GM23338 (cell line): ENCODE measurements around the gene AZU1. TPM values are rescaled to one million over a fixed set of nuclear protein-coding genes. Genes with fewer than 3 reads are reported as not detected.

Source experiments
- ETS1 ChIP-seq: IDR thresholded peaks from 2 replicates; pipeline ENCODE4 v1.6.1; 2016; ENCODE audit warnings: antibody characterized with exemption
- EZH2phosphoT487 ChIP-seq: fragments of 200-600 bp; sonication (generic); IDR thresholded peaks from one replicate; pipeline ENCODE4 v1.8.1; 2018; ENCODE audit warnings: antibody characterized with exemption; ENCODE audit not compliant: unreplicated experiment
- JUNB ChIP-seq: IDR thresholded peaks from one replicate; pipeline ENCODE4 v1.6.1; 2016; ENCODE audit warnings: antibody characterized with exemption; ENCODE audit not compliant: unreplicated experiment
- NANOG ChIP-seq: IDR thresholded peaks from 2 replicates; pipeline ENCODE4 v1.6.1; 2016; ENCODE audit warnings: antibody characterized with exemption, borderline replicate concordance
- POLR2AphosphoS5 ChIP-seq: IDR thresholded peaks from 2 replicates; pipeline ENCODE4 v1.6.1; 2016; ENCODE audit warnings: antibody characterized with exemption, low read depth
- ZNF114 ChIP-seq: fragments of 250-450 bp; sonication (Bioruptor Pico); IDR thresholded peaks from 2 replicates; pipeline ENCODE4 v1.5.0; 2020; ENCODE audit warnings: mild to moderate bottlenecking, moderate library complexity
- ZNF331 ChIP-seq: fragments of 250-450 bp; sonication (Bioruptor Pico); IDR thresholded peaks from 2 replicates; pipeline ENCODE4 v1.5.0; 2020; ENCODE audit warnings: low read depth, mild to moderate bottlenecking, moderate library complexity
- ZNF462 ChIP-seq: fragments of 250-450 bp; sonication (Bioruptor Pico); IDR thresholded peaks from 2 replicates; pipeline ENCODE4 v1.5.0; 2020; ENCODE audit warnings: mild to moderate bottlenecking, moderate library complexity
- polyA plus RNA-seq: library from polyadenylated mRNA; unstranded; fragments of >200 nt; fragmentation: Nextera tagmentation; extraction: Ambion mirVana; gene quantifications from 2 replicates; pipeline ENCODE4 v1.2.1, GENCODE V29; 2016
- total RNA-seq: library from RNA; depleted of rRNA; stranded (reverse); fragments of >200 nt; shearing (Covaris generic); gene quantifications from 2 replicates; pipeline ENCODE4 v1.2.3, GENCODE V29; 2014
- TF ChIP-seq, protein P1 (sequence below): IDR thresholded peaks from one replicate; pipeline ENCODE4 v1.6.1; 2018; ENCODE audit warnings: antibody characterized with exemption; ENCODE audit not compliant: unreplicated experiment

Gene AZU1
- total and polyA plus RNA-seq, 2 experiments from 2014 or later = 0.78 to 1.4 TPM

DNA sequence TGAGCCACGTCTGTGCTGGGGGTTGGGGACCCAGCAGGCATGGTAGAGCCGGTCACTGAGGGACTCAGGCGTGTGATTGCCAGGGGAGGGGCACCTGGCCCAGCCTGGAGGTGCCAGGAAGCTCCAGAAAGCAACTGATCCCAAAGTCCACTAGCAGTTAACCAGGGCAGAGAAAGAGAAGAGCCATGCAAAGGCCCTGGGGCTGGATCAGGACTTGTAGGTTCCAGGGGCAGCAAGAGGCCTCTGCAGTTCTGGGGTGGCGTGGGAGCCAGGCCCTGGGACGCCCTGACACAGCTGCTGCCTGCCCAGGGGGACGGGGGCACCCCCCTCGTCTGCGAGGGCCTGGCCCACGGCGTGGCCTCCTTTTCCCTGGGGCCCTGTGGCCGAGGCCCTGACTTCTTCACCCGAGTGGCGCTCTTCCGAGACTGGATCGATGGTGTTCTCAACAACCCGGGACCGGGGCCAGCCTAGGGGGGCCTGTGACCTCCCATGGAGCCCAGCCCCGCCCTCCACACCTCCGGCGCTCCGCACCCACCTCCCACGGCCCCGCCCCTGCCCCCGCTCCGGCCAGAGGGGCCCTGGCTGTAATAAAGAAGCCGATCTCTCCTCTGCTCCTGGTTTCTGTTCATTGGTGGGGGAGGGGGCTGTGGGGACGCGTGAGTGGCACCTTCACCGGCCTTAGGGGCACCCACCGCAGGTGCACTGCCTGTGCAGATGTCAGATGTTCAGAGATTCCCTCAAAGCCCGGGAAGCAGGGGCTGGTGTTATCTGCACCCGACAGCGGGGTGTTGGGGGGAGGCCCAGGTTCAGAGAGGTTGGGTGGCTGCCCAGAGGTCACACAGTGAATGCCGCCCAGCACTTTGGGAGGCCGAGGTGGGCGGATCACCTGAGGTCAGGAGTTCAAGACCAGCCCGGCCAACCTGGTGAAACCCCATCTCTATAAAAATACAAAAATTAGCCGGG lies 4.1 kb downstream of the AZU1 start (continued):
- TF ChIP-seq ZNF462 (no peak), ETS1 (no peak), JUNB (no peak), EZH2phosphoT487 (no peak), NANOG (no peak), ZNF114 (CRISPR knock-in tag) (no peak), POLR2AphosphoS5 (no peak), ZNF331 (CRISPR knock-in tag) (no peak)
- TF ChIP-seq, protein P1, sequence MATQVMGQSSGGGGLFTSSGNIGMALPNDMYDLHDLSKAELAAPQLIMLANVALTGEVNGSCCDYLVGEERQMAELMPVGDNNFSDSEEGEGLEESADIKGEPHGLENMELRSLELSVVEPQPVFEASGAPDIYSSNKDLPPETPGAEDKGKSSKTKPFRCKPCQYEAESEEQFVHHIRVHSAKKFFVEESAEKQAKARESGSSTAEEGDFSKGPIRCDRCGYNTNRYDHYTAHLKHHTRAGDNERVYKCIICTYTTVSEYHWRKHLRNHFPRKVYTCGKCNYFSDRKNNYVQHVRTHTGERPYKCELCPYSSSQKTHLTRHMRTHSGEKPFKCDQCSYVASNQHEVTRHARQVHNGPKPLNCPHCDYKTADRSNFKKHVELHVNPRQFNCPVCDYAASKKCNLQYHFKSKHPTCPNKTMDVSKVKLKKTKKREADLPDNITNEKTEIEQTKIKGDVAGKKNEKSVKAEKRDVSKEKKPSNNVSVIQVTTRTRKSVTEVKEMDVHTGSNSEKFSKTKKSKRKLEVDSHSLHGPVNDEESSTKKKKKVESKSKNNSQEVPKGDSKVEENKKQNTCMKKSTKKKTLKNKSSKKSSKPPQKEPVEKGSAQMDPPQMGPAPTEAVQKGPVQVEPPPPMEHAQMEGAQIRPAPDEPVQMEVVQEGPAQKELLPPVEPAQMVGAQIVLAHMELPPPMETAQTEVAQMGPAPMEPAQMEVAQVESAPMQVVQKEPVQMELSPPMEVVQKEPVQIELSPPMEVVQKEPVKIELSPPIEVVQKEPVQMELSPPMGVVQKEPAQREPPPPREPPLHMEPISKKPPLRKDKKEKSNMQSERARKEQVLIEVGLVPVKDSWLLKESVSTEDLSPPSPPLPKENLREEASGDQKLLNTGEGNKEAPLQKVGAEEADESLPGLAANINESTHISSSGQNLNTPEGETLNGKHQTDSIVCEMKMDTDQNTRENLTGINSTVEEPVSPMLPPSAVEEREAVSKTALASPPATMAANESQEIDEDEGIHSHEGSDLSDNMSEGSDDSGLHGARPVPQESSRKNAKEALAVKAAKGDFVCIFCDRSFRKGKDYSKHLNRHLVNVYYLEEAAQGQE = no peak
